Smooth muscle cell (in vitro differentiated cells): ENCODE measurements around the gene DNAH11. TPM values are rescaled to one million over a fixed set of nuclear protein-coding genes. Genes with fewer than 3 reads are reported as not detected.

Experiments used
- DNase-seq: peaks from one replicate; lab custom pipeline; 2025; ENCODE audit not compliant: unreplicated experiment; lab: John Stamatoyannopoulos, UW
- H2AFZ ChIP-seq: fragments of 200-600 bp; sonication (generic); 2 replicates; pipeline ENCODE4 v1.6.0; 2016; ENCODE audit warnings: antibody characterized with exemption, low read depth, mild to moderate bottlenecking
- H3F3A ChIP-seq: fragments of 200-600 bp; sonication (generic); 2 replicates; pipeline ENCODE4 v1.6.0; 2017; ENCODE audit warnings: antibody characterized with exemption, low read depth
- H3K27ac ChIP-seq: fragments of 200-600 bp; sonication (generic); 2 replicates; pipeline ENCODE4 v1.5.1; 2016; ENCODE audit warnings: low read depth, mild to moderate bottlenecking
- H3K27me3 ChIP-seq: fragments of 200-600 bp; sonication (generic); 2 replicates; pipeline ENCODE4 v1.6.1; 2016; ENCODE audit warnings: low read depth, mild to moderate bottlenecking
- H3K36me3 ChIP-seq: fragments of 200-600 bp; sonication (generic); 2 replicates; pipeline ENCODE4 v1.5.1; 2016; ENCODE audit warnings: low read depth
- H3K4me1 ChIP-seq: fragments of 200-600 bp; sonication (generic); 2 replicates; pipeline ENCODE4 v1.5.1; 2016; ENCODE audit warnings: low read depth
- H3K4me2 ChIP-seq: fragments of 200-600 bp; sonication (generic); 2 replicates; pipeline ENCODE4 v1.6.0; 2016; ENCODE audit warnings: mild to moderate bottlenecking
- H3K4me3 ChIP-seq: fragments of 200-600 bp; sonication (generic); 2 replicates; pipeline ENCODE4 v1.5.1; 2016; ENCODE audit warnings: mild to moderate bottlenecking
- H3K79me2 ChIP-seq: fragments of 200-600 bp; sonication (generic); 2 replicates; pipeline ENCODE4 v1.6.0; 2016; ENCODE audit warnings: low read depth, mild to moderate bottlenecking
- H3K9ac ChIP-seq: fragments of 200-600 bp; sonication (generic); 2 replicates; pipeline ENCODE4 v1.6.0; 2016; ENCODE audit warnings: low read depth
- H3K9me3 ChIP-seq: fragments of 200-600 bp; sonication (generic); replicated peaks from 2 replicates; pipeline ENCODE4 v1.5.1; 2016; ENCODE audit warnings: low read depth
- H4K20me1 ChIP-seq: fragments of 200-600 bp; sonication (generic); 2 replicates; pipeline ENCODE4 v1.6.0; 2016; ENCODE audit warnings: low read depth
- CTCF ChIP-seq: fragments of 200-600 bp; sonication (generic); IDR thresholded peaks from 2 replicates; pipeline ENCODE4 v1.5.1; 2017; ENCODE audit warnings: borderline replicate concordance, mild to moderate bottlenecking, antibody characterized with exemption; ENCODE audit not compliant: insufficient read depth, poor library complexity, severe bottlenecking
- WGBS: methylation state at CpG from one replicate; pipeline ENCODE4 v1.1.7; 2016; ENCODE audit warnings: low lambda C conversion rate; 5-methylcytosine and 5-hydroxymethylcytosine counted together
- polyA plus RNA-seq: library from polyadenylated mRNA; unstranded; fragments of >200 nt; fragmentation: Nextera tagmentation; extraction: Ambion mirVana; gene quantifications from 2 replicates; pipeline ENCODE4 v1.2.1, GENCODE V29; 2016
- total RNA-seq: library from RNA; depleted of rRNA; stranded (reverse); fragments of >200 nt; gene quantifications from 2 replicates; pipeline ENCODE4 v1.2.3, GENCODE V29; 2014

DNAH11 gene
- total and polyA plus RNA-seq, 2 experiments from 2014 or later, result 0.22 to 0.63 TPM

GRCh38 chr7:21617916-21618390 lies 75.1 kb downstream of the DNAH11 start:
- H3K4me3 ChIP-seq, result no peak overlapping the region
- DNase-seq, result no peak

GRCh38 chr7:21618706-21619105 lies 75.9 kb downstream of the DNAH11 start:
- Histone ChIP-seq H3K4me1 (no peaks in the 10 kb centered on the region), H3K4me3 (no peak overlapping the region), H3K79me2 (no peaks in the 10 kb centered on the region), H3F3A (no peaks in the 10 kb centered on the region), H2AFZ (no peak overlapping the region), H3K9ac (no peak overlapping the region), H3K27ac (no peak overlapping the region), H3K9me3 (no peaks in the 10 kb centered on the region), H3K27me3 (no peaks in the 10 kb centered on the region), H3K4me2 (no peak overlapping the region), H3K36me3 (no peaks in the 10 kb centered on the region), H4K20me1 (no peaks in the 10 kb centered on the region)
- DNase-seq, result no peak
- 96% methylated on average over 8 of the region's 8 CpGs for WGBS
- no peak for TF ChIP-seq CTCF

More at GRCh38 chr7:21617916-21618390, 75.1 kb downstream of the DNAH11 start:
- no peak for TF ChIP-seq CTCF
- WGBS, result 44% methylated on average over 6 of the region's 6 CpGs
- no peaks in the 10 kb centered on the region for H3K4me1 ChIP-seq
- H3K27ac ChIP-seq, result peak overlapping the region; percentile 43
- H2AFZ ChIP-seq, result no peak overlapping the region
- no peaks in the 10 kb centered on the region for H3K79me2 ChIP-seq
- H4K20me1 ChIP-seq, result no peaks in the 10 kb centered on the region
- H3K9me3 ChIP-seq, result no peaks in the 10 kb centered on the region
- H3K27me3 ChIP-seq, result no peaks in the 10 kb centered on the region
- H3F3A ChIP-seq, result no peaks in the 10 kb centered on the region
- no peaks in the 10 kb centered on the region for H3K36me3 ChIP-seq
- H3K4me2 ChIP-seq, result peak overlapping the region; percentile 56
- H3K9ac ChIP-seq, result no peak overlapping the region

GRCh38 chr7:21620054-21620453 lies 77.2 kb downstream of the DNAH11 start:
- no peak overlapping the region for H3K4me3 ChIP-seq
- H3K4me2 ChIP-seq, result no peak overlapping the region
- no peaks in the 10 kb centered on the region for H3K79me2 ChIP-seq
- no peaks in the 10 kb centered on the region for H4K20me1 ChIP-seq
- H3K4me1 ChIP-seq, result no peaks in the 10 kb centered on the region
- H2AFZ ChIP-seq, result no peak overlapping the region
- H3K36me3 ChIP-seq, result no peaks in the 10 kb centered on the region
- H3K27me3 ChIP-seq, result no peaks in the 10 kb centered on the region
- no peaks in the 10 kb centered on the region for H3K9me3 ChIP-seq
- no peaks in the 10 kb centered on the region for H3F3A ChIP-seq
- WGBS, result 82% methylated on average over 2 of the region's 2 CpGs
- no peak overlapping the region for H3K27ac ChIP-seq
- no peak overlapping the region for H3K9ac ChIP-seq
- no peak for DNase-seq
- TF ChIP-seq CTCF, result no peak

GRCh38 chr7:21624320-21624719 lies 81.5 kb downstream of the DNAH11 start:
- DNase-seq, result no peak
- H3K27me3 ChIP-seq, result no peaks in the 10 kb centered on the region
- no peak overlapping the region for H3K27ac ChIP-seq
- H3K4me2 ChIP-seq, result no peak overlapping the region
- no peak overlapping the region for H3K4me3 ChIP-seq
- no peaks in the 10 kb centered on the region for H3K79me2 ChIP-seq
- TF ChIP-seq CTCF, result no peak
- no peaks in the 10 kb centered on the region for H3F3A ChIP-seq
- H3K36me3 ChIP-seq, result no peaks in the 10 kb centered on the region
- H3K4me1 ChIP-seq, result no peaks in the 10 kb centered on the region
- H3K9ac ChIP-seq, result no peak overlapping the region
- H2AFZ ChIP-seq, result no peak overlapping the region
- H4K20me1 ChIP-seq, result no peaks in the 10 kb centered on the region
- no peaks in the 10 kb centered on the region for H3K9me3 ChIP-seq
